ENCODE data around the gene FAM25G.
"Not testable (repeated sequence)": the region's sequence is repeated elsewhere in the genome, so short reads cannot be mapped to it uniquely, and the experiment has no call there.

FAM25G gene

GRCh38 chr10:47491600-47491999 lies at the start of gene FAM25G:
Gene FAM25G, minus strand, starts transcription at chr10:47491700. Its CDS starts 26 bp downstream, at chr10:47491674.
- not testable (repeated sequence) for DNase-seq

GRCh38 chr10:47536430-47536829 lies 44.9 kb upstream of the FAM25G start:
- DNase-seq = not testable (repeated sequence)

- DNase-seq = not testable (repeated sequence)
Observed at GRCh38 chr10:47523475-47523874, 32.0 kb upstream of the FAM25G start, which contains the start of gene AGAP9. Gene AGAP9, minus strand, starts transcription at chr10:47523638. Its CDS starts 112 bp downstream, at chr10:47523526.

- DNase-seq = not testable (repeated sequence)
Observed at GRCh38 chr10:47502313-47502712, 10.8 kb upstream of the FAM25G start.

- DNase-seq = not testable (repeated sequence)
Observed at GRCh38 chr10:47494226-47494625, 2.7 kb upstream of the FAM25G start.

- not testable (repeated sequence) for DNase-seq
Observed at GRCh38 chr10:47489630-47490029, 1.9 kb downstream of the FAM25G start.

GRCh38 chr10:47485943-47486342 lies 5.6 kb downstream of the FAM25G start:
- not testable (repeated sequence) for DNase-seq

- not testable (repeated sequence) for DNase-seq
Observed at GRCh38 chr10:47484786-47485185, 6.7 kb downstream of the FAM25G start.

- DNase-seq = not testable (repeated sequence)
Observed at GRCh38 chr10:47483923-47484322, 7.6 kb downstream of the FAM25G start, which contains the start of gene ANXA8. Gene ANXA8, minus strand, starts transcription at chr10:47484115. Its CDS starts 182 bp downstream, at chr10:47483933.

GRCh38 chr10:47482367-47482766 lies 9.1 kb downstream of the FAM25G start:
- not testable (repeated sequence) for DNase-seq

- not testable (repeated sequence) for DNase-seq
Observed at GRCh38 chr10:47481768-47482181, 9.7 kb downstream of the FAM25G start.

GRCh38 chr10:47481182-47481766 lies 10.2 kb downstream of the FAM25G start:
- DNase-seq = not testable (repeated sequence)

- DNase-seq = not testable (repeated sequence)
Observed at GRCh38 chr10:47480133-47480532, 11.4 kb downstream of the FAM25G start.

- DNase-seq = not testable (repeated sequence)
Observed at GRCh38 chr10:47478114-47478513, 13.4 kb downstream of the FAM25G start.

GRCh38 chr10:47477078-47477477 lies 14.4 kb downstream of the FAM25G start:
- not testable (repeated sequence) for DNase-seq

GRCh38 chr10:47475101-47475500 lies 16.4 kb downstream of the FAM25G start:
- not testable (repeated sequence) for DNase-seq

GRCh38 chr10:47473516-47473915 lies 18.0 kb downstream of the FAM25G start:
- not testable (repeated sequence) for DNase-seq

GRCh38 chr10:47472647-47473046 lies 18.9 kb downstream of the FAM25G start:
- DNase-seq = not testable (repeated sequence)

GRCh38 chr10:47472072-47472471 lies 19.4 kb downstream of the FAM25G start:
- not testable (repeated sequence) for DNase-seq

- DNase-seq = not testable (repeated sequence)
Observed at GRCh38 chr10:47468731-47469528, 22.6 kb downstream of the FAM25G start.

GRCh38 chr10:47467957-47468356 lies 23.5 kb downstream of the FAM25G start:
- not testable (repeated sequence) for DNase-seq

- not testable (repeated sequence) for DNase-seq
Observed at GRCh38 chr10:47467458-47467857, 24.0 kb downstream of the FAM25G start.

- DNase-seq = not testable (repeated sequence)
Observed at GRCh38 chr10:47465216-47465917, 26.1 kb downstream of the FAM25G start.

All from activated CD4-positive, CD25-positive, alpha-beta regulatory T cell treated with anti-CD3 and anti-CD28 coated beads, Interleukin-2, amount 50 U/mL, for 72 hours (primary cell).